ENCODE measurements around the gene PLCH1.

DNA sequence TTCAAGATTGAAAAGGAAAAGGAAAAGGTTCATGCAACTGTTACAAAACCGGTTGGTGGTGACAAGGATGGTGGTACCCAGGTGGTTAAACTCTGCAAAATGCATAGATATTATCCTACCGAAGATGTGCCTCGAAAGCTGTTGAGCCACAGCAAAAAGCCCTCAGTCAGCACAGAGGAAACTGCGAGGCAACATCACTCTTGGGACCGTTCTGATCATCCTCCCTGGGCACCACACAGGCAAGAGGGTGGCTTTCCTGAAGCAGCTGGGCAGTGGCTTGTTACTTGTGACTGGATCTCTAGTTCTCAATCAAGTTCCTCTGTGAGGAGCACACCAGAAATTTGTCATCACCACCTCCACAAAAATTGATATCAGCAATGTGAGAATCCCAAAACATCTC is 86.9 kb downstream of the PLCH1 start:
- TF ChIP-seq, protein P1, sequence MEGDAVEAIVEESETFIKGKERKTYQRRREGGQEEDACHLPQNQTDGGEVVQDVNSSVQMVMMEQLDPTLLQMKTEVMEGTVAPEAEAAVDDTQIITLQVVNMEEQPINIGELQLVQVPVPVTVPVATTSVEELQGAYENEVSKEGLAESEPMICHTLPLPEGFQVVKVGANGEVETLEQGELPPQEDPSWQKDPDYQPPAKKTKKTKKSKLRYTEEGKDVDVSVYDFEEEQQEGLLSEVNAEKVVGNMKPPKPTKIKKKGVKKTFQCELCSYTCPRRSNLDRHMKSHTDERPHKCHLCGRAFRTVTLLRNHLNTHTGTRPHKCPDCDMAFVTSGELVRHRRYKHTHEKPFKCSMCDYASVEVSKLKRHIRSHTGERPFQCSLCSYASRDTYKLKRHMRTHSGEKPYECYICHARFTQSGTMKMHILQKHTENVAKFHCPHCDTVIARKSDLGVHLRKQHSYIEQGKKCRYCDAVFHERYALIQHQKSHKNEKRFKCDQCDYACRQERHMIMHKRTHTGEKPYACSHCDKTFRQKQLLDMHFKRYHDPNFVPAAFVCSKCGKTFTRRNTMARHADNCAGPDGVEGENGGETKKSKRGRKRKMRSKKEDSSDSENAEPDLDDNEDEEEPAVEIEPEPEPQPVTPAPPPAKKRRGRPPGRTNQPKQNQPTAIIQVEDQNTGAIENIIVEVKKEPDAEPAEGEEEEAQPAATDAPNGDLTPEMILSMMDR (IDR thresholded peaks at IDR 0.05; ENCODE audit: borderline replicate concordance, extremely low read depth, low read length, poor library complexity, severe bottlenecking) = no peak
- TF ChIP-seq EZH2 (IDR thresholded peaks at IDR 0.05; ENCODE audit: borderline replicate concordance, low read depth, low read length, severe bottlenecking) = no peak

Measured in DND-41 (cell line).